ENCODE measurements around the gene GPX1.

DNA sequence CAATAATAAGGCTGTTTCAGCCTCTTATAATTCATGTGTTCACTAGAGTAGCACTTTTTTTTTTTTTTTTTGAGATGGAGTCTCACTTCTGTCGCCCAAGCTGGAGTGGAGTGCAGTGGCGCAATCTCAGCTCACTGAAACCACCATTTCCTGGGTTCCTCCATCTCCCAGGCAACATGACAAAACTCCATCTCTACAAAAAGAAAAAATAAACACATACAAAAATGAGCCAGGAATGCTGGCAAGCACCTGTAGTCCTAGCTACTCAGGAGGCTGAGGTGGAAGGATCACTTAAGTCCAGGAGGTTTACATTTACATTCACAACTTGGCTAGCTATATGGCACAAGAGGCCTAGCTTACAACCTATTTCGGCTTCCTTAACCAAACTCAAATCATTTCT, 25.1 kb downstream of the GPX1 start:
- TF ChIP-seq, protein P1, sequence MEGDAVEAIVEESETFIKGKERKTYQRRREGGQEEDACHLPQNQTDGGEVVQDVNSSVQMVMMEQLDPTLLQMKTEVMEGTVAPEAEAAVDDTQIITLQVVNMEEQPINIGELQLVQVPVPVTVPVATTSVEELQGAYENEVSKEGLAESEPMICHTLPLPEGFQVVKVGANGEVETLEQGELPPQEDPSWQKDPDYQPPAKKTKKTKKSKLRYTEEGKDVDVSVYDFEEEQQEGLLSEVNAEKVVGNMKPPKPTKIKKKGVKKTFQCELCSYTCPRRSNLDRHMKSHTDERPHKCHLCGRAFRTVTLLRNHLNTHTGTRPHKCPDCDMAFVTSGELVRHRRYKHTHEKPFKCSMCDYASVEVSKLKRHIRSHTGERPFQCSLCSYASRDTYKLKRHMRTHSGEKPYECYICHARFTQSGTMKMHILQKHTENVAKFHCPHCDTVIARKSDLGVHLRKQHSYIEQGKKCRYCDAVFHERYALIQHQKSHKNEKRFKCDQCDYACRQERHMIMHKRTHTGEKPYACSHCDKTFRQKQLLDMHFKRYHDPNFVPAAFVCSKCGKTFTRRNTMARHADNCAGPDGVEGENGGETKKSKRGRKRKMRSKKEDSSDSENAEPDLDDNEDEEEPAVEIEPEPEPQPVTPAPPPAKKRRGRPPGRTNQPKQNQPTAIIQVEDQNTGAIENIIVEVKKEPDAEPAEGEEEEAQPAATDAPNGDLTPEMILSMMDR (conservative IDR thresholded peaks at IDR 0.05; ENCODE audit: low read depth, low read length) = no peak
- no peak for TF ChIP-seq EZH2 (IDR thresholded peaks at IDR 0.05; ENCODE audit: borderline replicate concordance, low read depth, low read length, poor library complexity, severe bottlenecking)
